Cardiac muscle cell (in vitro differentiated cells and primary cell): ENCODE data around the gene IMMP1L. TPM values are rescaled to one million over a fixed set of nuclear protein-coding genes. Genes with fewer than 3 reads are reported as not detected.

Experiments used
- DNase-seq, 2 donors: peaks; one replicate each; pipeline versions ENCODE4 v3.0.0 to v3.0.0-alpha.2; 2010 to 2017; ENCODE audit warnings: low read depth in 1 of 2, low spot score in 1 of 2
- H3K27ac ChIP-seq: fragments of 200-600 bp; sonication (generic); 2 replicates; pipeline ENCODE4 v1.5.1; 2016
- H3K27me3 ChIP-seq: fragments of 200-600 bp; sonication (generic); 2 replicates; pipeline ENCODE4 v1.6.0; 2016; ENCODE audit warnings: control low read depth
- H3K36me3 ChIP-seq: fragments of 200-600 bp; sonication (generic); 2 replicates; pipeline ENCODE4 v1.5.1; 2016; ENCODE audit warnings: control low read depth
- H3K4me1 ChIP-seq: fragments of 200-600 bp; sonication (generic); 2 replicates; pipeline ENCODE4 v1.8.1; 2017; ENCODE audit warnings: low read depth, mild to moderate bottlenecking, mixed run types
- H3K4me3 ChIP-seq: fragments of 200-600 bp; sonication (generic); 2 replicates; pipeline ENCODE4 v1.5.1; 2016; ENCODE audit warnings: mild to moderate bottlenecking
- H3K9me3 ChIP-seq: fragments of 200-600 bp; sonication (generic); 2 replicates; pipeline ENCODE4 v1.5.1; 2017; ENCODE audit warnings: low read depth, mild to moderate bottlenecking, control low read depth
- CTCF ChIP-seq: IDR thresholded peaks from 2 replicates; pipeline ENCODE4 v1.5.1; 2012; ENCODE audit warnings: low read depth, mild to moderate bottlenecking, low read length
- polyA plus RNA-seq: library from polyadenylated mRNA; unstranded; fragments of >200 nt; fragmentation: Nextera tagmentation; extraction: Ambion mirVana; gene quantifications from 2 replicates; pipeline ENCODE4 v1.2.1, GENCODE V29; 2016
- total RNA-seq: library from RNA; depleted of rRNA; stranded (reverse); fragments of >200 nt; gene quantifications from 2 replicates; pipeline ENCODE4 v1.2.3, GENCODE V29; 2016

Gene IMMP1L
- total and polyA plus RNA-seq, 2 experiments from 2014 or later = 35.5 to 140 TPM

- Histone ChIP-seq H3K4me1 (no peaks in the 10 kb centered on the region), H3K27me3 (no peaks in the 10 kb centered on the region), H3K27ac (no peak overlapping the region), H3K9me3 (no peaks in the 10 kb centered on the region), H3K36me3 (no peaks in the 10 kb centered on the region), H3K4me3 (no peak overlapping the region)
- no peak for TF ChIP-seq CTCF
- DNase-seq = peak in 1 of 2 donors; percentile 56
Measured at GRCh38 chr11:31412946-31413345, 96.5 kb downstream of the IMMP1L start.

GRCh38 chr11:31408201-31408600 lies 101.2 kb downstream of the IMMP1L start:
- no peaks in the 10 kb centered on the region for H3K9me3 ChIP-seq
- H3K27ac ChIP-seq = no peak overlapping the region
- no peak for TF ChIP-seq CTCF
- no peaks in the 10 kb centered on the region for H3K27me3 ChIP-seq
- no peak for DNase-seq
- H3K4me1 ChIP-seq = no peaks in the 10 kb centered on the region
- no peaks in the 10 kb centered on the region for H3K36me3 ChIP-seq
- H3K4me3 ChIP-seq = no peak overlapping the region

DNA sequence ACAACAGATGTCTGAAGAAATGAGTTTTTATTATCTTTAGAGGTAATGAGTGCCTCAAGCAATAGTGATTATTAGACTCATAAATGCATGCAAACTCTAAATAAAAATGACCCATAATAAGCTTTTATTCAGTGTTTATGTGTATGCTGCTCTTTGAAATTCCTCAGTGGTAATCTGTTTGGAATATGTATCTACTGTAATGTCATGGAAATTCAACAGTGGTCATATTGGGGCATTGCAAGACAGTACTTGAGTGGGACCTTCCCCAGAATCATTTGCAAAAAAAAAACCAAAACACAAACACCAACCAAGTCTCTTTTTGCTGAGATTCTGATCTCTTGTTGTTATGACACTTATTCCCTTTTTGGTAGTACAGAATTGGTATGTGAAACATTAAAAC lies 104.8 kb downstream of the IMMP1L start:
- no peak overlapping the region for H3K27ac ChIP-seq
- no peaks in the 10 kb centered on the region for H3K4me1 ChIP-seq
- no peak for DNase-seq
- no peak overlapping the region for H3K4me3 ChIP-seq
- H3K36me3 ChIP-seq = no peaks in the 10 kb centered on the region
- no peaks in the 10 kb centered on the region for H3K27me3 ChIP-seq
- TF ChIP-seq CTCF = no peak
- H3K9me3 ChIP-seq = no peaks in the 10 kb centered on the region

DNA sequence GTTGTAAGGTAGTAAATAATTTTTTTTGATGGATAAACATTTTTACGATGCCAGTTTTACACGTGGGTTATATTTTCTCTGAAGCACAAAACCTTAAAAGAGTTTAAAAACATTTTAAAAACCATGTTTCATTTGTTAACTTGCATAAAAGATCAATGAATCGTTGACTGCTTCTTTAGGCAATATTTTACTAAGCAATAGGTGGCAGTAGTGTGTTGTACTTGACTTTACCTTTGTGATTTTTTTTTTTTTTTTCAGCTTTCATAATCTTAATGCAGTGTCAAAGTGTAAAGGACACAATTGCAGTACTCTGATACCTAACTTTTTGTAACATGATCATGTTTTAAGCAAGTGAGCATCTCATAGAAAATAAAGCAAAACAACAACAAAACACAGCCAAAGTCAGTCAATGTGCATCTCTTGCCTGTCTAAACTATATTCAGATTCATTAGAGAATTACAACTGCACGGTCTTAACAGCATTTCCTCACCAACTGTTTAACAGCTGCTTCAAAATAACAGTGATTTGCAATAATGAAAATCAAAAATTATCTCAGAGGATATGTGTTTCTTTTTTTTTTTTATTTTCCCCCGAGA lies 112.1 kb downstream of the IMMP1L start:
- DNase-seq = peak; percentile 34 to 38
- Histone ChIP-seq H3K27me3 (no peaks in the 10 kb centered on the region), H3K36me3 (no peaks in the 10 kb centered on the region), H3K4me1 (no peaks in the 10 kb centered on the region), H3K9me3 (no peaks in the 10 kb centered on the region), H3K4me3 (no peak overlapping the region), H3K27ac (no peak overlapping the region)
- peak; percentile 61 for TF ChIP-seq CTCF

GRCh38 chr11:31387379-31387778 lies 122.0 kb downstream of the IMMP1L start:
- Histone ChIP-seq H3K27ac (no peak overlapping the region), H3K36me3 (no peaks in the 10 kb centered on the region), H3K4me1 (no peaks in the 10 kb centered on the region), H3K9me3 (no peaks in the 10 kb centered on the region), H3K27me3 (no peaks in the 10 kb centered on the region), H3K4me3 (no peak overlapping the region)
- TF ChIP-seq CTCF = no peak
- DNase-seq = peak in 1 of 2 donors; percentile 25

DNA sequence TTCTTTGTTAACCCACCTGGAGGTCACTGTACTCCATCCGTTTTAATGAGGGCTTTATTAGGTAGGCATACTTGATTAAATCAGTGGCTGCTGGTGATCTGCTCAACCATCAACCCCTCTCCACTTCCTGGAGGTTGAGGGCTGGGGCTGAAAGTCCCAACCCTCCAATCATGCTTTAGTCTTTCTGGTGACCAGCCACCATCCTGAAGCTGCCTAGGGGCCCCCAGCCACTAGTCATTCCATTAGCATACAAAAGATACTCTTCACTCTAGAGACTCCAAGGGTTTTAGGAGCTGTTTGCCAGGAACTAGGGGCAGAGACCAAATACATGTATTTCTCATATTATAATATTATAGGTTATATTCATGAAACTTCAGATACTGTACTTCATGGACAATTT lies 126.3 kb downstream of the IMMP1L start:
- H3K4me3 ChIP-seq = no peak overlapping the region
- H3K9me3 ChIP-seq = no peaks in the 10 kb centered on the region
- no peaks in the 10 kb centered on the region for H3K4me1 ChIP-seq
- no peak for DNase-seq
- H3K36me3 ChIP-seq = no peaks in the 10 kb centered on the region
- no peak for TF ChIP-seq CTCF
- no peaks in the 10 kb centered on the region for H3K27me3 ChIP-seq
- H3K27ac ChIP-seq = no peak overlapping the region
